Measurements from ENCODE around the gene IL13.
"Not testable (repeated sequence)": the region's sequence is repeated elsewhere in the genome, so short reads cannot be mapped to it uniquely, and the experiment has no call there.

The IL13 gene

GRCh38 chr5:132657676-132658380, at the start of gene IL13:
Gene IL13, plus strand, starts transcription at chr5:132658173. Its CDS starts 14 bp downstream, at chr5:132658187.
- no peak for DNase-seq

- DNase-seq = no peak
These were observed 46.0 kb upstream of the IL13 start for GRCh38 chr5:132611965-132612364.

GRCh38 chr5:132612846-132613245, 45.1 kb upstream of the IL13 start:
- no peak for DNase-seq

- no peak for DNase-seq
These were observed 36.3 kb upstream of the IL13 start for GRCh38 chr5:132621699-132622098.

GRCh38 chr5:132622608-132623007, 35.4 kb upstream of the IL13 start:
- DNase-seq = no peak

- no peak for DNase-seq
These were observed 30.5 kb upstream of the IL13 start for GRCh38 chr5:132627470-132627869.

GRCh38 chr5:132628814-132629213, 29.2 kb upstream of the IL13 start:
- no peak for DNase-seq

GRCh38 chr5:132629230-132629944, 28.6 kb upstream of the IL13 start:
- no peak for DNase-seq

- not testable (repeated sequence) for DNase-seq
These were observed 24.4 kb upstream of the IL13 start for GRCh38 chr5:132633587-132633986.

- DNase-seq = no peak
These were observed 22.1 kb upstream of the IL13 start for GRCh38 chr5:132635873-132636272.

- DNase-seq = no peak
These were observed 20.7 kb upstream of the IL13 start for GRCh38 chr5:132637241-132637640.

- no peak for DNase-seq
These were observed 18.3 kb upstream of the IL13 start for GRCh38 chr5:132639706-132640130.

- no peak for DNase-seq
These were observed 17.4 kb upstream of the IL13 start for GRCh38 chr5:132640613-132641012.

GRCh38 chr5:132641241-132641723, 16.7 kb upstream of the IL13 start:
- DNase-seq = no peak

GRCh38 chr5:132641841-132642240, 16.1 kb upstream of the IL13 start:
- no peak for DNase-seq

GRCh38 chr5:132644177-132644576, 13.8 kb upstream of the IL13 start:
- no peak for DNase-seq

- DNase-seq = no peak
These were observed 11.2 kb upstream of the IL13 start for GRCh38 chr5:132646583-132647266.

GRCh38 chr5:132647473-132647872, 10.5 kb upstream of the IL13 start:
- no peak for DNase-seq

GRCh38 chr5:132648355-132648754, 9.6 kb upstream of the IL13 start:
- no peak for DNase-seq

GRCh38 chr5:132651838-132652469, 6.0 kb upstream of the IL13 start:
- no peak for DNase-seq

- no peak for DNase-seq
These were observed 4.3 kb upstream of the IL13 start for GRCh38 chr5:132653716-132654115.

- peak; percentile 23 for DNase-seq
These were observed 1.9 kb upstream of the IL13 start for GRCh38 chr5:132655821-132656773.

Data from activated gamma-delta T cell treated with Interleukin-2 at 50 U/mL for 16 hours (primary cell).